A673 (cell line): ENCODE measurements around the gene COG7. TPM values are rescaled to one million over a fixed set of nuclear protein-coding genes. Genes with fewer than 3 reads are reported as not detected.

Experiments
- BruUV-seq: library from RNA; stranded (reverse); fragments of 400-500 nt; replicated peaks from 2 replicates; lab custom pipeline; 2021; lab: Mats Ljungman, UMichigan
- CTCF ChIA-PET: fragments of 300-600 bp; sonication (Branson Sonifier 250); formaldehyde crosslinking; loops from one replicate; lab custom pipeline; 2022; ENCODE audit warnings: antibody characterized with exemption; lab: Charles Lee
- POLR2A ChIA-PET: fragments of 300-600 bp; sonication (Branson Sonifier 250); formaldehyde crosslinking; loops from one replicate; lab custom pipeline; 2022; ENCODE audit warnings: antibody characterized with exemption; ENCODE audit not compliant: low non-redundant PET; lab: Charles Lee
- DNase-seq: peaks from one replicate; pipeline ENCODE4 v3.0.0-alpha.2; 2015; ENCODE audit warnings: low spot score
- H3K27ac ChIP-seq: fragments of 200-600 bp; sonication (generic); 2 replicates; pipeline ENCODE4 v1.5.1; 2016; ENCODE audit warnings: mixed run types, low read depth, mild to moderate bottlenecking, mixed read lengths, antibody characterized with exemption, low read length; ENCODE audit not compliant: poor library complexity, severe bottlenecking
- H3K27me3 ChIP-seq: fragments of 200-600 bp; sonication (generic); replicated peaks from 2 replicates; pipeline ENCODE4 v1.6.1; 2017; ENCODE audit warnings: mixed run types, low read depth, mild to moderate bottlenecking, mixed read lengths, antibody characterized with exemption, low read length; ENCODE audit not compliant: insufficient read depth, poor library complexity
- H3K36me3 ChIP-seq: fragments of 200-600 bp; sonication (generic); 2 replicates; pipeline ENCODE4 v1.6.1; 2016; ENCODE audit warnings: mixed run types, mild to moderate bottlenecking, mixed read lengths, antibody characterized with exemption, low read length; ENCODE audit not compliant: insufficient read depth, poor library complexity, severe bottlenecking
- H3K4me1 ChIP-seq: fragments of 200-600 bp; sonication (generic); 2 replicates; pipeline ENCODE4 v1.6.1; 2017; ENCODE audit warnings: mixed run types, mild to moderate bottlenecking, mixed read lengths, antibody characterized with exemption, low read length; ENCODE audit not compliant: insufficient read depth, poor library complexity, severe bottlenecking
- H3K4me3 ChIP-seq: fragments of 200-600 bp; sonication (generic); 2 replicates; pipeline ENCODE4 v1.5.1; 2016; ENCODE audit warnings: low read depth, mixed run types, mild to moderate bottlenecking, mixed read lengths, low read length; ENCODE audit not compliant: poor library complexity, severe bottlenecking
- H3K9me3 ChIP-seq: fragments of 200-600 bp; sonication (generic); 2 replicates; pipeline ENCODE4 v1.6.1; 2016; ENCODE audit warnings: mixed run types, low read depth, mild to moderate bottlenecking, mixed read lengths, antibody characterized with exemption, low read length; ENCODE audit not compliant: poor library complexity, severe bottlenecking
- EZH2 ChIP-seq: fragments of 200-600 bp; sonication (generic); IDR thresholded peaks from 2 replicates; pipeline ENCODE4 v1.6.1; 2017; ENCODE audit warnings: borderline replicate concordance, low read depth, mild to moderate bottlenecking, mixed read lengths, antibody characterized with exemption, low read length; ENCODE audit not compliant: poor library complexity, severe bottlenecking
- intact Hi-C: fragments of 100-400 bp; cut with micrococcal nuclease; formaldehyde crosslinking; loops from one replicate; pipeline ENCODE4 v1.10.0; 2022; ENCODE audit not compliant: unreplicated experiment
- total RNA-seq: library from RNA; stranded (reverse); gene quantifications from 2 replicates; pipeline ENCODE4 v1.2.3, GENCODE V29; 2021
- TF ChIP-seq, protein P1 (sequence below): fragments of 300-800, 200-600 bp; sonication (generic); conservative IDR thresholded peaks from 2 replicates; pipeline ENCODE4 v1.5.1; 2017; ENCODE audit warnings: low read depth, mild to moderate bottlenecking, antibody characterized with exemption, low read length, moderate library complexity, mixed read lengths

COG7 gene
- total RNA-seq, 1 experiment from 2014 or later, result 33.8 TPM

- H3K36me3 ChIP-seq, result no peaks in the 10 kb centered on the region
- BruUV-seq, result no TSS peak
- H3K27me3 ChIP-seq, result no peaks in the 10 kb centered on the region
- POLR2A ChIA-PET, result no interaction called here
- DNase-seq, result no peak
- intact Hi-C loops, result no loop called here
- CTCF ChIA-PET, result no interaction called here
- no peaks in the 10 kb centered on the region for H3K9me3 ChIP-seq
- H3K27ac ChIP-seq, result no peak overlapping the region
- no peak for TF ChIP-seq EZH2
- H3K4me3 ChIP-seq, result no peak overlapping the region
- no peaks in the 10 kb centered on the region for H3K4me1 ChIP-seq
Observed at GRCh38 chr16:23345237-23345636, 107.8 kb downstream of the COG7 start.

GRCh38 chr16:23343643-23344612, 109.1 kb downstream of the COG7 start:
- no peaks in the 10 kb centered on the region for H3K27me3 ChIP-seq
- no peak overlapping the region for H3K27ac ChIP-seq
- no peaks in the 10 kb centered on the region for H3K4me1 ChIP-seq
- BruUV-seq, result no TSS peak
- POLR2A ChIA-PET, result no interaction called here
- intact Hi-C loops, result no loop called here
- H3K36me3 ChIP-seq, result no peaks in the 10 kb centered on the region
- no peak for DNase-seq
- TF ChIP-seq, protein P1, sequence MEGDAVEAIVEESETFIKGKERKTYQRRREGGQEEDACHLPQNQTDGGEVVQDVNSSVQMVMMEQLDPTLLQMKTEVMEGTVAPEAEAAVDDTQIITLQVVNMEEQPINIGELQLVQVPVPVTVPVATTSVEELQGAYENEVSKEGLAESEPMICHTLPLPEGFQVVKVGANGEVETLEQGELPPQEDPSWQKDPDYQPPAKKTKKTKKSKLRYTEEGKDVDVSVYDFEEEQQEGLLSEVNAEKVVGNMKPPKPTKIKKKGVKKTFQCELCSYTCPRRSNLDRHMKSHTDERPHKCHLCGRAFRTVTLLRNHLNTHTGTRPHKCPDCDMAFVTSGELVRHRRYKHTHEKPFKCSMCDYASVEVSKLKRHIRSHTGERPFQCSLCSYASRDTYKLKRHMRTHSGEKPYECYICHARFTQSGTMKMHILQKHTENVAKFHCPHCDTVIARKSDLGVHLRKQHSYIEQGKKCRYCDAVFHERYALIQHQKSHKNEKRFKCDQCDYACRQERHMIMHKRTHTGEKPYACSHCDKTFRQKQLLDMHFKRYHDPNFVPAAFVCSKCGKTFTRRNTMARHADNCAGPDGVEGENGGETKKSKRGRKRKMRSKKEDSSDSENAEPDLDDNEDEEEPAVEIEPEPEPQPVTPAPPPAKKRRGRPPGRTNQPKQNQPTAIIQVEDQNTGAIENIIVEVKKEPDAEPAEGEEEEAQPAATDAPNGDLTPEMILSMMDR, result no peak
- TF ChIP-seq EZH2, result no peak
- H3K4me3 ChIP-seq, result no peak overlapping the region
- no peaks in the 10 kb centered on the region for H3K9me3 ChIP-seq
- CTCF ChIA-PET, result no interaction called here

GRCh38 chr16:23342083-23342640, 110.8 kb downstream of the COG7 start:
- BruUV-seq, result no TSS peak
- Histone ChIP-seq H3K27me3 (no peaks in the 10 kb centered on the region), H3K36me3 (no peaks in the 10 kb centered on the region), H3K27ac (no peak overlapping the region), H3K9me3 (no peaks in the 10 kb centered on the region), H3K4me3 (no peak overlapping the region), H3K4me1 (no peaks in the 10 kb centered on the region)
- intact Hi-C loops, result no loop called here
- ChIA-PET CTCF (no interaction called here), POLR2A (no interaction called here)
- DNase-seq, result no peak
- TF ChIP-seq EZH2, result no peak
- TF ChIP-seq, protein P1, result no peak
